HUDEP-2 (cell line): Measurements from ENCODE around the gene DMBT1.
"Not testable (repeated sequence)": the region's sequence is repeated elsewhere in the genome, so short reads cannot be mapped to it uniquely, and the experiment has no call there.

Experiments used
- DNase-seq, 76 experiments: peaks; one replicate each; lab custom pipeline; 2025; ENCODE audit not compliant: unreplicated experiment in 76 of 76; lab: John Stamatoyannopoulos, UW

DMBT1 gene

GRCh38 chr10:122576291-122576690, 15.7 kb downstream of the DMBT1 start:
- no peak for DNase-seq

- DNase-seq: no peak
Measured at GRCh38 chr10:122577311-122577885, 16.8 kb downstream of the DMBT1 start.

- DNase-seq: not testable (repeated sequence)
Measured at GRCh38 chr10:122586070-122586469, 25.5 kb downstream of the DMBT1 start.

- DNase-seq: no peak
Measured at GRCh38 chr10:122587098-122587760, 26.7 kb downstream of the DMBT1 start.

GRCh38 chr10:122588381-122588780, 27.8 kb downstream of the DMBT1 start:
- DNase-seq: no peak

- no peak for DNase-seq
Measured at GRCh38 chr10:122590153-122590552, 29.6 kb downstream of the DMBT1 start.

GRCh38 chr10:122591736-122592135, 31.2 kb downstream of the DMBT1 start:
- DNase-seq: no peak

- no peak for DNase-seq
Measured at GRCh38 chr10:122592161-122592560, 31.6 kb downstream of the DMBT1 start.

- DNase-seq: no peak
Measured at GRCh38 chr10:122617476-122618270, 57.1 kb downstream of the DMBT1 start.

GRCh38 chr10:122618461-122619165, 58.1 kb downstream of the DMBT1 start:
- DNase-seq: no peak

- DNase-seq: not testable (repeated sequence)
Measured at GRCh38 chr10:122620961-122621360, 60.4 kb downstream of the DMBT1 start.

- DNase-seq: no peak
Measured at GRCh38 chr10:122624546-122624945, 64.0 kb downstream of the DMBT1 start.

- DNase-seq: no peak
Measured at GRCh38 chr10:122630526-122630925, 70.0 kb downstream of the DMBT1 start.

- no peak for DNase-seq
Measured at GRCh38 chr10:122632031-122632430, 71.5 kb downstream of the DMBT1 start.

GRCh38 chr10:122632576-122632975, 72.0 kb downstream of the DMBT1 start:
- no peak for DNase-seq

GRCh38 chr10:122636953-122637352, 76.4 kb downstream of the DMBT1 start:
- DNase-seq: no peak

- DNase-seq: no peak
Measured at GRCh38 chr10:122637376-122637775, 76.8 kb downstream of the DMBT1 start.

GRCh38 chr10:122638106-122638505, 77.6 kb downstream of the DMBT1 start:
- no peak for DNase-seq

GRCh38 chr10:122639801-122640200, 79.2 kb downstream of the DMBT1 start:
- DNase-seq: no peak

- no peak for DNase-seq
Measured at GRCh38 chr10:122640921-122641320, 80.4 kb downstream of the DMBT1 start.
